Tibial artery (tissue), 4 donors: ENCODE data around the gene CREB1.

Experiments
- DNase-seq, 2 donors: peaks; one replicate each; pipeline ENCODE4 v3.0.0-alpha.2; 2019
- H3K27ac ChIP-seq, 2 donors: fragments of 200-600 bp; sonication (generic) in 1 of 2; 1 replicate in 1 of 2; 2 replicates in 1 of 2; pipeline ENCODE4 v1.5.1; 2018 to 2019; ENCODE audit warnings: mild to moderate bottlenecking in 1 of 2
- H3K27me3 ChIP-seq, 2 donors: fragments of 200-600 bp; sonication (generic) in 1 of 2; one replicate each; pipeline versions ENCODE4 v1.5.1 to v1.6.0; 2016 to 2019
- H3K36me3 ChIP-seq, 3 donors: fragments of 200-600 bp; sonication (generic) in 2 of 3; one replicate each; pipeline ENCODE4 v1.5.1; 2016 to 2019; ENCODE audit warnings: mild to moderate bottlenecking in 2 of 3
- H3K4me1 ChIP-seq, 4 donors: fragments of 200-600 bp; sonication (generic) in 2 of 4; 1 replicate in 3 of 4; 2 replicates in 1 of 4; pipeline ENCODE4 v1.5.1; 2016 to 2019
- H3K4me3 ChIP-seq, 2 donors: fragments of 200-600 bp; sonication (generic) in 1 of 2; 1 replicate in 1 of 2; 2 replicates in 1 of 2; pipeline ENCODE4 v1.5.1; 2018 to 2019; ENCODE audit warnings: mild to moderate bottlenecking in 2 of 2
- H3K9me3 ChIP-seq, 3 donors: fragments of 200-600 bp; sonication (generic) in 1 of 3; one replicate each; pipeline ENCODE4 v1.5.1; 2016 to 2019
- CTCF ChIP-seq, 2 experiments: fragments of 200-600 bp in 1 of 2; fragments of 450-650 bp in 1 of 2; IDR thresholded peaks; one replicate each; pipeline ENCODE4 v1.5.1; 2017 to 2019; ENCODE audit warnings: antibody characterized with exemption in 2 of 2, mild to moderate bottlenecking in 1 of 2, moderate library complexity in 1 of 2
- intact Hi-C: fragments of 100-400 bp; cut with DNase I; formaldehyde crosslinking; loops from one replicate; pipeline ENCODE4 v1.15.0; 2023; ENCODE audit warnings: low total_unique reads

Gene CREB1

GRCh38 chr2:207614824-207615223 is 85.1 kb downstream of the CREB1 start:
- Histone ChIP-seq H3K27ac (no peak overlapping the region), H3K4me1 (no peaks in the 10 kb centered on the region), H3K4me3 (no peak overlapping the region), H3K27me3 (no peaks in the 10 kb centered on the region), H3K9me3 (no peaks in the 10 kb centered on the region), H3K36me3 (peaks cover 0 to 11% (median 0%) of the 10 kb centered on the region in 3 donors)
- TF ChIP-seq CTCF (IDR thresholded peaks at IDR 0.05) = no peak
- intact Hi-C loops = no loop called here
- DNase-seq = no peak

GRCh38 chr2:207616185-207616584 is 86.4 kb downstream of the CREB1 start:
- no peak for DNase-seq
- intact Hi-C loops = no loop called here
- Histone ChIP-seq H3K36me3 (peaks cover 0 to 11% (median 0%) of the 10 kb centered on the region in 3 donors), H3K27ac (no peak overlapping the region), H3K9me3 (no peaks in the 10 kb centered on the region), H3K27me3 (no peaks in the 10 kb centered on the region), H3K4me3 (no peak overlapping the region), H3K4me1 (no peaks in the 10 kb centered on the region)
- no peak for TF ChIP-seq CTCF (IDR thresholded peaks at IDR 0.05)

DNA sequence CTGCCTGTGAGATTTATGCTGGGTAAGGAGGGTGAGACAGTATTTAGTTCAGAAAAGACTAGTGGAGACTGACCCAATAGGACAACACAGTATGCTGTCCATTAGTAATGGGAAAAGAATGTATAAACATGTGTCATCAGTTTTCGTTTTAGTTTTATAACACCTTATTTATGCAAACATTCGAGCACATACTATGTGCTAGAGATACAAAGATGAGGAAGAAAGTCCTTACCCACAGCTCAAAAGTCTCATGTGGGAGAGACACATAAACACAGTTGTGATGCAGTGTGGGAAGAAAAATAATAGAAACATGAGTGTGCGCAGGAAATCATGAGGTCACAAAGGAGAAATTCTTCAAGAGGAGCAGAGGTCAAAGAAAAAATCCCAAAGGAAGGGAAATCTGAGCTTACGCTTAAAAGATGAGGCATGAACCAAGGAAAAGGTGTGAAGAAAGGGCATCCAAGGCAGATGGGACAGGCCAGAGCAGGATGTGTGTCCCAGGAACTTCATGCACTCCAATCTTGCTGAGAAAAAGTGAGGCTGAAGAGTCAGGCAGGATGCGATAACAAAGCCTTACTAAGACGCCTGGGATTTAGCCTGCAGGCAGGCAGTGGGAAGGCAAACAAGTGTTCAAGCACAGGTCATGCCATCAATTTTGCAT is 87.4 kb downstream of the CREB1 start:
- Histone ChIP-seq H3K27me3 (no peaks in the 10 kb centered on the region), H3K4me1 (peaks cover 0 to under 1% (median 0%) of the 10 kb centered on the region in 4 donors), H3K27ac (no peak overlapping the region), H3K9me3 (no peaks in the 10 kb centered on the region), H3K36me3 (peaks cover 0 to 11% (median 0%) of the 10 kb centered on the region in 3 donors), H3K4me3 (no peak overlapping the region)
- no peak for DNase-seq
- intact Hi-C loops = no loop called here
- TF ChIP-seq CTCF (IDR thresholded peaks at IDR 0.05) = no peak

- no peak for DNase-seq
- no peak overlapping the region for H3K4me3 ChIP-seq
- TF ChIP-seq CTCF (IDR thresholded peaks at IDR 0.05) = no peak
- intact Hi-C loops = loop anchor here (10.0 kb wide), 2 partner anchors 95 to 645 kb away; partner anchors contain the start of genes CCNYL1 and PIKFYVE
- H3K4me1 ChIP-seq = peaks cover 0 to 22% (median 3%) of the 10 kb centered on the region in 4 donors
- H3K27me3 ChIP-seq = no peaks in the 10 kb centered on the region
- H3K9me3 ChIP-seq = no peaks in the 10 kb centered on the region
- H3K36me3 ChIP-seq = peaks cover 0 to 9% (median 0%) of the 10 kb centered on the region in 3 donors
- no peak overlapping the region for H3K27ac ChIP-seq
Measured at GRCh38 chr2:207619764-207620203, 90.0 kb downstream of the CREB1 start.

DNA sequence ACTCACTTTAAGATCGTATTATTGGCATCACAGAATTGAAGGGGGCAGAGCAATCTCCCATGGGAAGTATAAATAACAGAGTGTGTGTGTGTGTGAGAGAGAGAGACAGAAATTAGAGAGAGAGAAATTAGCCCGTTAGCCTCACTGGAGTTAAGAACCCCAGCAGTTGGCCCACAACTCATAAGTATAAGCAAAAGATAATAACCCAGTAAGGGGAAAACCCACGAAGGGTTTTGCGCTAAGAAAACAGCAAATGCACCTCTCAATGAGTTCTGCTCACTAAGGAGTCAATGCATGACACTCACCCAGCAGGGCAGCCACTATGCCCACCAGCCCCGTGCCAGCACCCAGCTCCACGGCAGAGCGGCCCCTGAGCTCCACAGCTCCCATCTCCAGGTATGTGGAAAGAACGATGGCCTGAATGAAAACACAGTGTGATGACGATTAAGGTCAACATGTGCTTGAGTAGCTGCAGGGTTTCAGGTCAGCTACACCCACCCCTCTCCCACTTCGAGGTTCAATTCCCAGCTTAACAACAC is 91.8 kb downstream of the CREB1 start:
- intact Hi-C loops = loop anchor here (10.0 kb wide), 2 partner anchors 93 to 643 kb away; partner anchors contain the start of genes CCNYL1 and PIKFYVE

More for the DNA sequence above, 91.8 kb downstream of the CREB1 start:
- no peak overlapping the region for H3K4me3 ChIP-seq
- peaks cover 0 to 30% (median 6%) of the 10 kb centered on the region in 4 donors for H3K4me1 ChIP-seq
- H3K36me3 ChIP-seq = peaks cover 0 to 4% (median 0%) of the 10 kb centered on the region in 3 donors
- no peak overlapping the region for H3K27ac ChIP-seq
- no peak for TF ChIP-seq CTCF (IDR thresholded peaks at IDR 0.05)
- no peaks in the 10 kb centered on the region for H3K9me3 ChIP-seq
- no peaks in the 10 kb centered on the region for H3K27me3 ChIP-seq
- DNase-seq = no peak
